NOMO-1 treated with dmso at 0.1 percent for 144 hours (cell line): Measurements from ENCODE around the gene BACH1.

Experiments
- DNase-seq: peaks from one replicate; lab custom pipeline; 2025; ENCODE audit not compliant: unreplicated experiment; lab: John Stamatoyannopoulos, UW

The BACH1 gene

DNA sequence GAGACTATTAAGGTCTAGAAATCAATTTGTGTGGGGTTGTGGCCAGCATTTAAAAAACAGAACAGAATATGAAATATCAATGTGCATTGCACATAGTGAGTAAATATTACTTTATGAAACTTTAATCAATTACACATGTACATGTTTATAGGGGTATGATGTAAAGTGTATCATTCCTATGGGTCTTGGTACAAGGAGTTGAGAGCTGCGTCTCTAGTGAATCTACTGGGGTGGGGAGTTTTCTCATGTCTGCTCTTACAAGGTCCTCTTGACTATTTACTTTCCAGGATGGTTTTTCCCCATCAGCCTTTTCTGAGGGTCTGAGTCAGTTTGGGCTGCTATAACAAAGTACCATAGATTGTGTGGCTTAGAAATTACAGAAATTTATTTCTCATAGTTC is 75.8 kb downstream of the BACH1 start:
- DNase-seq, result no peak

DNA sequence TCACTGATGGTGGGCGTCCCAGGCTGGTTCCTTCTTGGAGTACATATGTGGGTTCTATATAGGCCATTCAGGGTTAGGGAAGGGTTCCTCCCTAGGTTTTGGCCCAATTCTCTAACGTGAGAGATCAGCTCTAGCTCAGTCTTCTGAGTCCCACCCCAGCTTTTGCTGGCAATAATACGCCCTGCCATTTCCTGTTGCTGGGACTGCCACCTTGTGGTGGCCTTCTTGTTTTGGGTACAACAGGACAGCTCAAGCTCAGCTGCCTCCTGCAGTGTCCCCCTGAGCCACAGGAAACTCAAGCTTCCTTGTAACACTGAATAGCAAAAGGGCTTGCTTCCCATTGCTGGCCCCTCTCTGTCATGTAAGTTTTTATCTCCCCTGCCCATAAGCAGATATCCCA is 77.8 kb downstream of the BACH1 start:
- no peak for DNase-seq

GRCh38 chr21:29377266-29377665 is 78.5 kb downstream of the BACH1 start:
- DNase-seq, result no peak

GRCh38 chr21:29378832-29379231 is 80.1 kb downstream of the BACH1 start:
- DNase-seq, result no peak

- no peak for DNase-seq
Measured at GRCh38 chr21:29379517-29380054, 80.9 kb downstream of the BACH1 start.

DNA sequence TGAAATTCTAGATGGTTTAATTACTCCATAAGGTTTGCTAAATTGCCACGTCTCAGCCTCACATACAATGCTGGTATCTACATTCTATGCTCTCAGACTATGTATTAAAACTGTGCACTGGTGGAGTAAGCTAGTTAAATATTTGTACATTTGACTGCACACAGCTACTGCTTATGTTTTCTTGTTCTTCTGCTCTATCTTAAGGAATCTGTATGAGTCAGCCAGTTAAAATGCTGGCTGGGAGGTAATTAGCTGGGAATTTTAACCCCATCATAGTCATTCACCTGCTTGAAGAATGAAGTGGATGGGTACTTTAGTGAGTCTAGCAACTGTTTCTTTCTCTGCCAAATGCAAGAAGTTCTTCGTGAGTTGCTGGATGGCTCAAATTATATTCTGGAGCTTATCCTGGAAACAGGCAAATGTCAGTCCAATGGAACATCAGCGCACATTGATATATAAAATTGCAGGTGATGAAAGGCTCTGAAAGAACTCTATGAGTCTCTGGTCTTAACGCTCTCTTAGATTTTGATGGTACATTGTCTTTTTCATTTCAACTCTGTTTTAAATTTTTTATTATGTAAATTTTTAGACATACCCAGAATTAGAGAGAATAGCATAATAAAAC is 83.4 kb downstream of the BACH1 start:
- DNase-seq, result no peak

GRCh38 chr21:29384683-29385359 is 86.1 kb downstream of the BACH1 start:
- DNase-seq, result no peak

DNA sequence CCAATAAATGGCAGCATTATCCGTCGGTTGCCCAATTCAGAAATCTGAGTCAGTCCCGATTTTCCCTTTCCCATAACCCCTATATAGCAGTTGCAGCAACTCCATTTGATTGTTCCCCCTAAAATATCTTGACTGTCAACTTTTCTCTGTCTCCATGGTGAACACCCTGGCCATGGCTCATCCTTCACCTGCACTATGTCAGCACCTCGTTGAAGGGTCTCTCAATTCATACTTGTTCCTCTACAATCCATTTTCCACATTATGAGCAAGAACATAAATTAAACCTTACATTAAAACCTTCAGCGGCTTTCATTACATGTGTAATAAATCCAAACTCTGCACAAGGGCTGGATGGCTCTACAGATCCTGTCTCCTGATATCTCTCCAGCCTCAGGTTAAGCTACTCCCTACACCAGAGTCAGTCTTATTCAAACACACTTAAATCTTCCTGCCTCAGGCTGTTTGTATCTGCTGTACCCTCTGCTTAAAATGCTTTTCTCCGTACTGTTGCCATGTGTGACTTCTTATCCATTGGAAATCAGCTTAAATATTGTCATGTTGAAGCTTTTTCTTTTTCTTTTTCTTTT is 87.3 kb downstream of the BACH1 start:
- no peak for DNase-seq

GRCh38 chr21:29386803-29387202 is 88.1 kb downstream of the BACH1 start:
- DNase-seq, result no peak

DNA sequence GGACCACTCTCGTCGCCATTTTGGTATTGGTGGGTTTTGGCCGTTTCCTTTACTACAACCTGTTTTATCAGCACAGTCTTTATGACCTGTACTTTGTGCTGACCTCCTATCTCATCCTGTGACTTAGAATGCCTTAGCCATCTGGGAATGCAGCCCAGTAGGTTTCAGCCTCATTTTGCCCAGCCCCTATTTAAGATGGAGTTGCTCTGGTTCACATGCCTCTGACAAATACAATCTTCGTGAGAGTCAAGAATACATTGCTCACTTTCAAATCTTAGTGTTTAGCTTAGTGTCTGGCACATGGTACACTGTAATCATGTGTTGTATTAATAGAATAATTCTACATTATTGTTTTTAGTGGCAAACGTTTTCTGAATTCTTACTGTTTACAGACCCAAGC is 88.9 kb downstream of the BACH1 start:
- DNase-seq, result no peak

- no peak for DNase-seq
Measured at GRCh38 chr21:29389136-29389535, 90.4 kb downstream of the BACH1 start.

GRCh38 chr21:29390778-29391177 is 92.1 kb downstream of the BACH1 start:
- DNase-seq, result no peak

DNA sequence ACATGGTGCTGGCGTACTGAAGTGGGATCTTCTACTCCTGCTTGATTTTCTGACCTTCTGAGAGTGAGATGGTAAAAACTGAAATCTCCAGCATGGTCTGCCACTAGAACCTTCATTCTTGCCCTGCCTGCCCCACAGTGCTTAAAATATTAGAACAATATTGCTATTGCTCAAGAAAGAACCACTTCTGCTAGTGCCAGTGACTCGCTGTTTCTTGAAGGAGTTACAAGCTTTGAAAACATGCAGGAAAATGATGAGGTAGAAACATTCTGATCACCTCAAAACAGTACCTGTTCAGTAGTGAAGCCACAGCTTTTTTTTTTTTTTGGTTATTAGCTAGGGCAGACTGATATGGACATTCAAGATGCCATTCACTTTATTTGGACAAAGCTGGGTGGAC is 95.3 kb downstream of the BACH1 start:
- DNase-seq, result no peak
